PC-3 (cell line): ENCODE data around the gene CHMP2A. TPM values are rescaled to one million over a fixed set of nuclear protein-coding genes. Genes with fewer than 3 reads are reported as not detected.

Experiments used
- ATAC-seq: fragments of 200-7000 bp; cut with Tn5 transposase; 2 replicates; pipeline ENCODE4 v1.9.1; 2020; ENCODE audit warnings: mild to moderate bottlenecking, moderate library complexity
- BruUV-seq: library from RNA; stranded (reverse); fragments of 400-500 nt; replicated peaks from 2 replicates; lab custom pipeline; 2021; lab: Mats Ljungman, UMichigan
- CTCF ChIA-PET: fragments of 300-600 bp; sonication (Branson Sonifier 250); formaldehyde crosslinking; loops from one replicate; lab custom pipeline; 2022; ENCODE audit warnings: antibody characterized with exemption; lab: Charles Lee
- POLR2A ChIA-PET: fragments of 300-600 bp; sonication (Branson Sonifier 250); formaldehyde crosslinking; loops from one replicate; lab custom pipeline; 2022; ENCODE audit warnings: antibody characterized with exemption; ENCODE audit not compliant: unreplicated experiment; lab: Charles Lee
- DNase-seq: peaks from one replicate; pipeline ENCODE4 v3.0.0-alpha.2; 2015
- H2AFZ ChIP-seq: fragments of 300-600 bp; sonication (generic); 2 replicates; pipeline ENCODE4 v1.6.0; 2016; ENCODE audit warnings: antibody characterized with exemption, low read length
- H3F3A ChIP-seq: fragments of 300-600 bp; sonication (generic); one replicate; pipeline ENCODE4 v1.6.0; 2017; ENCODE audit warnings: antibody characterized with exemption, low read length, control low read depth, mild to moderate bottlenecking; ENCODE audit not compliant: unreplicated experiment
- H3K27ac ChIP-seq: fragments of 300-600 bp; sonication (generic); 2 replicates; pipeline ENCODE4 v1.5.1; 2016; ENCODE audit warnings: mild to moderate bottlenecking, low read length
- H3K27me3 ChIP-seq: fragments of 300-600 bp; sonication (generic); 2 replicates; pipeline ENCODE4 v1.6.1; 2016; ENCODE audit warnings: low read length, mixed read lengths
- H3K36me3 ChIP-seq: fragments of 300-600 bp; sonication (generic); 2 replicates; pipeline ENCODE4 v1.6.1; 2016; ENCODE audit warnings: low read depth, mixed run types, low read length, mixed read lengths
- H3K4me1 ChIP-seq: fragments of 300-600 bp; sonication (generic); 2 replicates; pipeline ENCODE4 v1.5.1; 2016; ENCODE audit warnings: low read length; ENCODE audit not compliant: insufficient read depth
- H3K4me2 ChIP-seq: fragments of 300-600 bp; sonication (generic); 2 replicates; pipeline ENCODE4 v1.6.0; 2016; ENCODE audit warnings: low read length
- H3K4me3 ChIP-seq: fragments of 300-600 bp; sonication (generic); 2 replicates; pipeline ENCODE4 v1.5.1; 2016; ENCODE audit warnings: mild to moderate bottlenecking, low read length, mixed read lengths
- H3K79me2 ChIP-seq: fragments of 300-600 bp; sonication (generic); 2 replicates; pipeline ENCODE4 v1.6.1; 2017; ENCODE audit warnings: low read length, mixed read lengths
- H3K9ac ChIP-seq: fragments of 300-600 bp; sonication (generic); 2 replicates; pipeline ENCODE4 v1.6.0; 2016; ENCODE audit warnings: mild to moderate bottlenecking, low read length
- H3K9me2 ChIP-seq: fragments of 300-600 bp; sonication (generic); replicated peaks from 2 replicates; pipeline ENCODE4 v1.6.1; 2016; ENCODE audit warnings: mixed run types, low read length, mixed read lengths
- H3K9me3 ChIP-seq: fragments of 300-600 bp; sonication (generic); 2 replicates; pipeline ENCODE4 v1.6.1; 2016; ENCODE audit warnings: low read length, mixed read lengths
- H4K20me1 ChIP-seq: fragments of 300-600 bp; sonication (generic); 2 replicates; pipeline ENCODE4 v1.6.1; 2016; ENCODE audit warnings: low read length, mixed read lengths
- EZH2 ChIP-seq: fragments of 300-600 bp; sonication (generic); IDR thresholded peaks from one replicate; pipeline ENCODE4 v1.6.1; 2017; ENCODE audit warnings: antibody characterized with exemption, mild to moderate bottlenecking, low read length; ENCODE audit not compliant: unreplicated experiment
- EZH2phosphoT487 ChIP-seq: fragments of 300-600 bp; sonication (generic); IDR thresholded peaks from 2 replicates; pipeline ENCODE4 v1.6.1; 2018; ENCODE audit warnings: mild to moderate bottlenecking, antibody characterized with exemption, low read length, borderline replicate concordance
- intact Hi-C: fragments of 100-400 bp; cut with micrococcal nuclease; formaldehyde crosslinking; loops from 2 replicates; pipeline ENCODE4 v1.9.0; 2023
- total RNA-seq: library from RNA; depleted of rRNA; stranded (reverse); fragments of >200 nt; gene quantifications from 2 replicates; pipeline ENCODE4 v1.2.3, GENCODE V29; 2014
- TF ChIP-seq, protein P1 (sequence below): fragments of 300-600 bp; sonication (generic); conservative IDR thresholded peaks from 2 replicates; pipeline ENCODE4 v1.5.1; 2017; ENCODE audit warnings: antibody characterized with exemption, low read depth, mild to moderate bottlenecking, low read length

CHMP2A gene
- total RNA-seq, 1 experiment from 2014 or later = 220 TPM

DNA sequence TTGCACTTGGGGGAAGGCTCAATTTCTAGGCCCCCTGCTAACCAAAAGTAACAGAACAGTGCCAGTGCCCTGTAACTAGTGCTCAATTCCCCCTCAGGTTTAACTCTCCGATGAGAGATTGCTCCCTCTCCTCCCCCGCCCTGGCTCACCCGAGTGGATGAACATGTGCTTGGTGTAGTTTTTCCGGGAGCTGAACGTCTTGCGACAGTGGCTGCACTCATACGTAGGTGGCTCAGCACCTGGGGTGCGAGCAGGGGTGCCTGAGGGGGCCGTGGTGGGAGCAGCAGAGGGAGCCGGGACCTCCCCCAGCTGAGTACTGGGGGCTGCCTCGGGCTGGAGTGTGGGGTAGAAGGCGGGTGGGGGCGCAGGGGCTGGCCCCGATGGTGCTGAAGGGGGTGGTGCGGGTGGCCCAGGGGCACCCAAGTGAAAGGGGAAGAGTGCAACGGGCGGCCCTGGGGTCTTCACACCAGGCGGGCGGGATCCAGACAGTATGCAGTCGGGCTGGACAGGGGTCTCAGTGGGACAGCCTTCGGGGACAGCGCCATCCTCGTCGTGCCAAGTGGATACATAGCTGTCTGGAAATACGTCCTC, 38.6 kb downstream of the CHMP2A start:
- CTCF ChIA-PET = no interaction called here
- H2AFZ ChIP-seq = no peak overlapping the region
- intact Hi-C loops = no loop called here
- no peak for ATAC-seq
- H3F3A ChIP-seq = no peaks in the 10 kb centered on the region
- peaks cover 44% of the 10 kb centered on the region for H3K79me2 ChIP-seq
- H3K36me3 ChIP-seq = peaks cover 17% of the 10 kb centered on the region
- BruUV-seq = no TSS peak
- no peak overlapping the region for H3K4me2 ChIP-seq
- no peaks in the 10 kb centered on the region for H3K9me2 ChIP-seq
- no peak overlapping the region for H3K4me3 ChIP-seq
- no peaks in the 10 kb centered on the region for H3K27me3 ChIP-seq
- POLR2A ChIA-PET = no interaction called here
- no peaks in the 10 kb centered on the region for H4K20me1 ChIP-seq
- no peak overlapping the region for H3K27ac ChIP-seq
- no peak overlapping the region for H3K9ac ChIP-seq
- no peak for DNase-seq
- H3K9me3 ChIP-seq = no peaks in the 10 kb centered on the region
- TF ChIP-seq, protein P1, sequence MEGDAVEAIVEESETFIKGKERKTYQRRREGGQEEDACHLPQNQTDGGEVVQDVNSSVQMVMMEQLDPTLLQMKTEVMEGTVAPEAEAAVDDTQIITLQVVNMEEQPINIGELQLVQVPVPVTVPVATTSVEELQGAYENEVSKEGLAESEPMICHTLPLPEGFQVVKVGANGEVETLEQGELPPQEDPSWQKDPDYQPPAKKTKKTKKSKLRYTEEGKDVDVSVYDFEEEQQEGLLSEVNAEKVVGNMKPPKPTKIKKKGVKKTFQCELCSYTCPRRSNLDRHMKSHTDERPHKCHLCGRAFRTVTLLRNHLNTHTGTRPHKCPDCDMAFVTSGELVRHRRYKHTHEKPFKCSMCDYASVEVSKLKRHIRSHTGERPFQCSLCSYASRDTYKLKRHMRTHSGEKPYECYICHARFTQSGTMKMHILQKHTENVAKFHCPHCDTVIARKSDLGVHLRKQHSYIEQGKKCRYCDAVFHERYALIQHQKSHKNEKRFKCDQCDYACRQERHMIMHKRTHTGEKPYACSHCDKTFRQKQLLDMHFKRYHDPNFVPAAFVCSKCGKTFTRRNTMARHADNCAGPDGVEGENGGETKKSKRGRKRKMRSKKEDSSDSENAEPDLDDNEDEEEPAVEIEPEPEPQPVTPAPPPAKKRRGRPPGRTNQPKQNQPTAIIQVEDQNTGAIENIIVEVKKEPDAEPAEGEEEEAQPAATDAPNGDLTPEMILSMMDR = no peak
- TF ChIP-seq EZH2 = no peak
- no peak for TF ChIP-seq EZH2phosphoT487
- peaks cover 16% of the 10 kb centered on the region for H3K4me1 ChIP-seq

DNA sequence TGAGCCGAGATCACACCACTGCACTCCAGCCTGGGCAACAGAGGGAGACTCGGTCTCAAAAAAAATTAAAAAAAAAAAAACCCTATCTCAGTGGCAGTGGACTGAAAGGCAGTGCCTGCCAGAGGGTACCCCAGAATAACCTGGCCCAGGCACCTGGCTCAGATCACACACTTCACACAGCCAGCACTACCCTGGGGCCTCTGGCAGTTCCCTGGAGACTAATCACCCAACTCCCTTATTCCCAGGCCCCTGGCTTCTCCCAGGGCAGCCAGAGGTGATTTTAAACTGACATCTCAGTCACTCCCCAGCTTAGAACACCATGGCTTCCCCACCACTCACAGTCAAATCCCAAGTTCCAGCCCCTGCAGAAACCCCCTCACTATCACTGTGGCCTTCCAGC, 39.6 kb downstream of the CHMP2A start:
- intact Hi-C loops = no loop called here
- Histone ChIP-seq H2AFZ (no peak overlapping the region), H3K9ac (no peak overlapping the region), H3K4me2 (no peak overlapping the region), H3K9me3 (no peaks in the 10 kb centered on the region), H4K20me1 (no peaks in the 10 kb centered on the region), H3K36me3 (peaks cover 17% of the 10 kb centered on the region), H3K27ac (no peak overlapping the region), H3K4me1 (peaks cover 12% of the 10 kb centered on the region), H3K4me3 (no peak overlapping the region), H3F3A (no peaks in the 10 kb centered on the region), H3K27me3 (no peaks in the 10 kb centered on the region), H3K79me2 (peaks cover 44% of the 10 kb centered on the region), H3K9me2 (no peaks in the 10 kb centered on the region)
- TF ChIP-seq, protein P1 = no peak
- no peak for TF ChIP-seq EZH2phosphoT487
- no peak for TF ChIP-seq EZH2
- CTCF ChIA-PET = no interaction called here
- no TSS peak for BruUV-seq
- ATAC-seq (no peak), DNase-seq (no peak)
- POLR2A ChIA-PET = no interaction called here

DNA sequence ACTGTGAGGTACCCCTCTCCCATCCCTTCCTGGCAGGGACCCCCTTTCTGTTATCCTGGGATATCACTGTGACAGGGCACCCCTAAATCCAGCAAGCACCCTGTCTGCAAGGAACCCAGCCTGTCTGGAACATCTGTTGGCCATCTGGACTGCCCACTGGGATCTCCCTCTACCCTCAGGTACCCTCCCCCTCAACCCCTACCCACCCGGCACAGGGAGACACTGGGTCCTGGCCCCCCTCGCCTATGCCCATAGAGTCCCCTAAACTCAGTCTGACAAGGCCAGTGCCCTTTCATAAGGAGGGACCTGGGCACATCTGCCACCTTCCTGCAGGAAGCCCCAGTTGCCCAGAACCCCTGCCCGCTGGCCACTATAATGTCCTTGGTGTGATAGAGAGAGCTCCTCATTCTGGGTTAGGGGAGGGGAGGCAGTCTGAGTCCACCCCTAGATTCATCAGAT, 40.3 kb downstream of the CHMP2A start:
- no peaks in the 10 kb centered on the region for H3K9me2 ChIP-seq
- H3K27me3 ChIP-seq = no peaks in the 10 kb centered on the region
- intact Hi-C loops = no loop called here
- POLR2A ChIA-PET = no interaction called here
- no peak overlapping the region for H2AFZ ChIP-seq
- TF ChIP-seq EZH2 (no peak), EZH2phosphoT487 (no peak)
- TF ChIP-seq, protein P1 = no peak
- CTCF ChIA-PET = interaction anchor here (0.6 kb wide), 1 partner anchor 29 kb away, joined by 3 read pairs; the partner anchor contains the start of gene TRIM28
- peaks cover 17% of the 10 kb centered on the region for H3K36me3 ChIP-seq
- H3K27ac ChIP-seq = no peak overlapping the region
- BruUV-seq = no TSS peak
- H3K4me3 ChIP-seq = peak overlapping the region; percentile 59
- no peak for DNase-seq
- peaks cover 11% of the 10 kb centered on the region for H3K4me1 ChIP-seq
- H3K9ac ChIP-seq = peak overlapping the region; percentile 68
- no peaks in the 10 kb centered on the region for H4K20me1 ChIP-seq
- ATAC-seq = no peak
- H3K79me2 ChIP-seq = peaks cover 44% of the 10 kb centered on the region
- no peaks in the 10 kb centered on the region for H3F3A ChIP-seq
- H3K9me3 ChIP-seq = no peaks in the 10 kb centered on the region
- H3K4me2 ChIP-seq = peak overlapping the region; percentile 81
